ENCODE data around the gene ERCC3.

Gene ERCC3

GRCh38 chr2:127293748-127294562 lies at the start of gene ERCC3:
Gene ERCC3 (minus strand): TSS chr2:127294144. CDS start chr2:127294081, 63 bp downstream.
- H3K4me3 ChIP-seq (ENCODE audit: low read depth, low read length), result peak within 1 kb of the TSS; percentile 89

- no peak overlapping the region for H3K4me3 ChIP-seq (ENCODE audit: low read depth, low read length)
These were observed 49.3 kb upstream of the ERCC3 start for GRCh38 chr2:127343277-127343676.

- no peak overlapping the region for H3K4me3 ChIP-seq (ENCODE audit: low read depth, low read length)
These were observed 48.2 kb upstream of the ERCC3 start for GRCh38 chr2:127342101-127342500.

GRCh38 chr2:127332335-127332734 lies 38.4 kb upstream of the ERCC3 start:
- H3K4me3 ChIP-seq (ENCODE audit: low read depth, low read length), result no peak overlapping the region

- H3K4me3 ChIP-seq (ENCODE audit: low read depth, low read length), result no peak overlapping the region
These were observed 36.8 kb upstream of the ERCC3 start for GRCh38 chr2:127330753-127331152.

GRCh38 chr2:127326289-127326945 lies 32.5 kb upstream of the ERCC3 start:
- H3K4me3 ChIP-seq (ENCODE audit: low read depth, low read length), result no peak overlapping the region

- H3K4me3 ChIP-seq (ENCODE audit: low read depth, low read length), result no peak overlapping the region
These were observed 30.7 kb upstream of the ERCC3 start for GRCh38 chr2:127324635-127325034.

- no peak overlapping the region for H3K4me3 ChIP-seq (ENCODE audit: low read depth, low read length)
These were observed 27.4 kb upstream of the ERCC3 start for GRCh38 chr2:127321303-127321702.

GRCh38 chr2:127320586-127321275 lies 26.8 kb upstream of the ERCC3 start:
- H3K4me3 ChIP-seq (ENCODE audit: low read depth, low read length), result no peak overlapping the region

GRCh38 chr2:127320067-127320466 lies 26.1 kb upstream of the ERCC3 start:
- H3K4me3 ChIP-seq (ENCODE audit: low read depth, low read length), result no peak overlapping the region

- H3K4me3 ChIP-seq (ENCODE audit: low read depth, low read length), result no peak overlapping the region
These were observed 20.4 kb upstream of the ERCC3 start for GRCh38 chr2:127314193-127314988.

GRCh38 chr2:127313406-127313805 lies 19.5 kb upstream of the ERCC3 start:
- no peak overlapping the region for H3K4me3 ChIP-seq (ENCODE audit: low read depth, low read length)

GRCh38 chr2:127310980-127311379 lies 17.0 kb upstream of the ERCC3 start:
- H3K4me3 ChIP-seq (ENCODE audit: low read depth, low read length), result no peak overlapping the region

- H3K4me3 ChIP-seq (ENCODE audit: low read depth, low read length), result no peak overlapping the region
These were observed 15.5 kb upstream of the ERCC3 start for GRCh38 chr2:127309468-127309867.

- H3K4me3 ChIP-seq (ENCODE audit: low read depth, low read length), result no peak overlapping the region
These were observed 14.7 kb upstream of the ERCC3 start for GRCh38 chr2:127308586-127309138.

- H3K4me3 ChIP-seq (ENCODE audit: low read depth, low read length), result no peak overlapping the region
These were observed 12.1 kb upstream of the ERCC3 start for GRCh38 chr2:127305990-127306585.

GRCh38 chr2:127302168-127302567 lies 8.2 kb upstream of the ERCC3 start:
- no peak overlapping the region for H3K4me3 ChIP-seq (ENCODE audit: low read depth, low read length)

- H3K4me3 ChIP-seq (ENCODE audit: low read depth, low read length), result peak overlapping the region; percentile 89
These were observed 577 bp downstream of the ERCC3 start for GRCh38 chr2:127293386-127293747.

GRCh38 chr2:127288274-127288673 lies 5.7 kb downstream of the ERCC3 start:
- no peak overlapping the region for H3K4me3 ChIP-seq (ENCODE audit: low read depth, low read length)

- no peak overlapping the region for H3K4me3 ChIP-seq (ENCODE audit: low read depth, low read length)
These were observed 10.7 kb downstream of the ERCC3 start for GRCh38 chr2:127283275-127283674.

Data from iPS-11a (cell line).